ENCODE measurements around the gene ATAD3A.

DNA sequence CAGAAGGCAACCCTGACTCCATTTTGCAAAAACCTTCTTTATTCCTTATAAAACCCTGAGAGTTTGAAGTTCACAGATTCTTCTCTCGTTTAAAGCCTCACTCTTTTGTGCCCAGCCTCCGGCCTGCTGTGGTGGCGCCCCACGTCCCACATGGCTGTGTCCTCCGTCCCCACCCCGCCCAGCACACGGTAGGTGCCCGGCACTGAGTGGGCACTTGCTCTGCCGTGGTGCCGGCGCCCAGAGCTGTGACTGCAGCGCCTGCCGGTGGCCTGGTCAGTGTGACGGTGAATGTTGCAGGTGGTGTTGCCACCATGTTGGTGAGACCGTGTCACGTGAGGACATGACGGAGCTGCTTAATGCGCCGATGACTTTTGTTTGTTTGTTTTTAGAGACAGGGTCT, 9.4 kb downstream of the ATAD3A start:
- TF ChIP-seq, protein P1, sequence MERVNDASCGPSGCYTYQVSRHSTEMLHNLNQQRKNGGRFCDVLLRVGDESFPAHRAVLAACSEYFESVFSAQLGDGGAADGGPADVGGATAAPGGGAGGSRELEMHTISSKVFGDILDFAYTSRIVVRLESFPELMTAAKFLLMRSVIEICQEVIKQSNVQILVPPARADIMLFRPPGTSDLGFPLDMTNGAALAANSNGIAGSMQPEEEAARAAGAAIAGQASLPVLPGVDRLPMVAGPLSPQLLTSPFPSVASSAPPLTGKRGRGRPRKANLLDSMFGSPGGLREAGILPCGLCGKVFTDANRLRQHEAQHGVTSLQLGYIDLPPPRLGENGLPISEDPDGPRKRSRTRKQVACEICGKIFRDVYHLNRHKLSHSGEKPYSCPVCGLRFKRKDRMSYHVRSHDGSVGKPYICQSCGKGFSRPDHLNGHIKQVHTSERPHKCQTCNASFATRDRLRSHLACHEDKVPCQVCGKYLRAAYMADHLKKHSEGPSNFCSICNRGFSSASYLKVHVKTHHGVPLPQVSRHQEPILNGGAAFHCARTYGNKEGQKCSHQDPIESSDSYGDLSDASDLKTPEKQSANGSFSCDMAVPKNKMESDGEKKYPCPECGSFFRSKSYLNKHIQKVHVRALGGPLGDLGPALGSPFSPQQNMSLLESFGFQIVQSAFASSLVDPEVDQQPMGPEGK (CRISPR knock-in tag; IDR thresholded peaks at IDR 0.05; ENCODE audit: borderline replicate concordance), result no peak
- no peak for TF ChIP-seq ZC3H10 (CRISPR knock-in tag; IDR thresholded peaks at IDR 0.05)
- TF ChIP-seq, protein P2, sequence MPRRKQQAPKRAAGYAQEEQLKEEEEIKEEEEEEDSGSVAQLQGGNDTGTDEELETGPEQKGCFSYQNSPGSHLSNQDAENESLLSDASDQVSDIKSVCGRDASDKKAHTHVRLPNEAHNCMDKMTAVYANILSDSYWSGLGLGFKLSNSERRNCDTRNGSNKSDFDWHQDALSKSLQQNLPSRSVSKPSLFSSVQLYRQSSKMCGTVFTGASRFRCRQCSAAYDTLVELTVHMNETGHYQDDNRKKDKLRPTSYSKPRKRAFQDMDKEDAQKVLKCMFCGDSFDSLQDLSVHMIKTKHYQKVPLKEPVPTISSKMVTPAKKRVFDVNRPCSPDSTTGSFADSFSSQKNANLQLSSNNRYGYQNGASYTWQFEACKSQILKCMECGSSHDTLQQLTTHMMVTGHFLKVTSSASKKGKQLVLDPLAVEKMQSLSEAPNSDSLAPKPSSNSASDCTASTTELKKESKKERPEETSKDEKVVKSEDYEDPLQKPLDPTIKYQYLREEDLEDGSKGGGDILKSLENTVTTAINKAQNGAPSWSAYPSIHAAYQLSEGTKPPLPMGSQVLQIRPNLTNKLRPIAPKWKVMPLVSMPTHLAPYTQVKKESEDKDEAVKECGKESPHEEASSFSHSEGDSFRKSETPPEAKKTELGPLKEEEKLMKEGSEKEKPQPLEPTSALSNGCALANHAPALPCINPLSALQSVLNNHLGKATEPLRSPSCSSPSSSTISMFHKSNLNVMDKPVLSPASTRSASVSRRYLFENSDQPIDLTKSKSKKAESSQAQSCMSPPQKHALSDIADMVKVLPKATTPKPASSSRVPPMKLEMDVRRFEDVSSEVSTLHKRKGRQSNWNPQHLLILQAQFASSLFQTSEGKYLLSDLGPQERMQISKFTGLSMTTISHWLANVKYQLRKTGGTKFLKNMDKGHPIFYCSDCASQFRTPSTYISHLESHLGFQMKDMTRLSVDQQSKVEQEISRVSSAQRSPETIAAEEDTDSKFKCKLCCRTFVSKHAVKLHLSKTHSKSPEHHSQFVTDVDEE (CRISPR knock-in tag; IDR thresholded peaks at IDR 0.05), result no peak
- TF ChIP-seq PPARA (CRISPR knock-in tag; IDR thresholded peaks at IDR 0.05; ENCODE audit: borderline replicate concordance), result no peak
- no peak for TF ChIP-seq ZNF8 (CRISPR knock-in tag; IDR thresholded peaks at IDR 0.05)
